Stimulated activated CD4-positive, alpha-beta T cell treated with anti-CD3 and anti-CD28 coated beads, Interleukin-4, amount 100 ng/mL, for 48 hours (primary cell): ENCODE measurements around the gene CARD16.

ENCODE experiments used
- DNase-seq, 2 donors: peaks; one replicate each; pipeline ENCODE4 v3.0.0-alpha.2; 2020; ENCODE audit warnings: low read depth in 2 of 2

The CARD16 gene

GRCh38 chr11:104992781-104993180 is 52.4 kb downstream of the CARD16 start:
- DNase-seq = no peak

GRCh38 chr11:104991994-104992393 is 53.1 kb downstream of the CARD16 start:
- DNase-seq = no peak
